NCI-H82 (cell line): ENCODE measurements around the gene COL8A1.

Experiments
- DNase-seq: peaks from one replicate; lab custom pipeline; 2025; lab: John Stamatoyannopoulos, UW

Gene COL8A1

DNA sequence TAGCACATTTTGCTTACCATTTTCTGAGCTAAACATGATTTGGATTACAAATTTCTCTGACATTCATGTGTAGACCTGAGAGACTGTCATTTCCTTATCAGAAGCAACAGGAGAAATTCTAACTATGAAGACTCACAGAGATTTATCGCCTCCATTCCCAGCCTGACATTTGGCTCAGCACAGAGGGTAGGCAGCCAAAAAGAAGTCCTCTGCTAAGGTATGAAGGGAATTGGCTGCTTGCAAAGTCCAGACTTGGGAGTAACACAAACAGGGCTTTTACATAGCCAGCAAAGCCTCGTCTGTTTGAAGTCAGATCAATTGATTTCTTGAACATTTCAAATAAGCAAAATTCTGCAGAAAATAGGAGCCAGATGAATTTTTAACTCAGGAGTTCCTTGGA is 122.2 kb downstream of the COL8A1 start:
- no peak for DNase-seq

DNA sequence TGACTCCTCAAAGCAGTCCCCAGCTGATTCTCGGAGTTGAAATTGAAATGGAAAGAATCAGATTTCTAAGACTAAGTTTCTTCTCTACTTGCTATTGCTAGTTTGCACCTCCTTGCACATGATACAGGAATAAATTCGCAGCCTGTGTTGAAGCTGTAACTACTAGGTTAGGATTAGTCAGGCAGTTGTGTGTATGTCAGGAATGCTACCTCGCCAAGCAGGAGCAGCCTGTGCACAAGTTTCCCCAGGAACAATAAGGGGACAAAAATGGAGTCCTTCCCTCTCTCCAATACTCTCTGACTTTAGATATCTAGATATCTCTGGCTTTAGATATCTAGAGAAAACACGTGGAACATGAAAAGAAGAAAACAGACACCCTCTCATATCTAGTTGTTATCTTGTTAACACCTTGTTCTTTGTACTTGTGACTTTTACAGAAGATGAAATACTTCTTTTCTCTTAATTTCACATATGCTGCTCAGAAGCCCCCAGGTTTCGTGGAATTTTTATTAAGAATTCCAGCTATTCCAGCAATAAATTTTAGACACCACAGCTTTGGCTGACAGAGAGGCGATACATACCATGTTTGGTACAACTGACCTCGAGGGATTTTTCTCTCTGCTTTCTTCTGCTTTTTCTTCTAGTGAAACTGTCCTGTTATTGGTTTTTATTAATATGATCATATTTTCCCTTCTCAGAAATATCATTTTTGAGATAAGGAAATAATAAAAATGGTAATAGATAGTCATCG is 123.2 kb downstream of the COL8A1 start:
- DNase-seq: no peak

DNA sequence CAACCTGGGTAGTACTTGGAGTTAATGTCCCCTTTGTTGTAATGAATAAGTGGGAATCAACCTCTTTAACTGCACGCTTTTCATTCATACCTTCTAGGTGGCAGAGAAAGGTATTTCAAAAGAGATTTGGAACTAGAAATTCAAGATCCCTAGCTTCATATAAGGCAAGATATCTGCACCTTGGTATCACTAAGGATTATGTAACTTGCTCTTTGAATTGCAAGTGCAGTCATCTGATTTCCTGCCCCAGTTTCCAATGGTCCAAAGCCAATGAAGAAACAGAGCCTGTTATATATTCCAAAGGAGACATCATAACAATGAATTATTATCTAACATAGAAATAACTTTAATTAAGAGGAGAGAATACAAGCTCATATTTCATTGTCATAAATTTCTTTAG is 124.5 kb downstream of the COL8A1 start:
- no peak for DNase-seq

DNA sequence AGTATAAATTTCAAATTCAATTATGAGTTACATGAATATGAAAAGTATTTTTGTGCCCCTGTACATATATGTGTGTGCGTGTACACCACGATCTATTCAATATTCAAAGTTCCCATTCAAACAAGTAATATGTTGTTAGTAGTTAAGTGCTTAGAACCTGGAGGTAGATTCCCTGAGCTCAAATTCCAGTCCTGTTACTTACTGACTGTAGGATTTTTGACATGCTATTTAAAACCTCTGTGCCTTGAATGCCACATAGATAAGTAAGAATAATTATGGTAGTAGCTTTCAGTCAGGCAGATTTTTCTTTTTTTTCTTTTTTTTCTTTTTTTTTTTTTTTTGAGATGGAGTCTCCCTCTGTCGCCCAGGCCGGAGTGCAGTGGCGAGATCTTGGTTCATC is 126.0 kb downstream of the COL8A1 start:
- DNase-seq: no peak

DNA sequence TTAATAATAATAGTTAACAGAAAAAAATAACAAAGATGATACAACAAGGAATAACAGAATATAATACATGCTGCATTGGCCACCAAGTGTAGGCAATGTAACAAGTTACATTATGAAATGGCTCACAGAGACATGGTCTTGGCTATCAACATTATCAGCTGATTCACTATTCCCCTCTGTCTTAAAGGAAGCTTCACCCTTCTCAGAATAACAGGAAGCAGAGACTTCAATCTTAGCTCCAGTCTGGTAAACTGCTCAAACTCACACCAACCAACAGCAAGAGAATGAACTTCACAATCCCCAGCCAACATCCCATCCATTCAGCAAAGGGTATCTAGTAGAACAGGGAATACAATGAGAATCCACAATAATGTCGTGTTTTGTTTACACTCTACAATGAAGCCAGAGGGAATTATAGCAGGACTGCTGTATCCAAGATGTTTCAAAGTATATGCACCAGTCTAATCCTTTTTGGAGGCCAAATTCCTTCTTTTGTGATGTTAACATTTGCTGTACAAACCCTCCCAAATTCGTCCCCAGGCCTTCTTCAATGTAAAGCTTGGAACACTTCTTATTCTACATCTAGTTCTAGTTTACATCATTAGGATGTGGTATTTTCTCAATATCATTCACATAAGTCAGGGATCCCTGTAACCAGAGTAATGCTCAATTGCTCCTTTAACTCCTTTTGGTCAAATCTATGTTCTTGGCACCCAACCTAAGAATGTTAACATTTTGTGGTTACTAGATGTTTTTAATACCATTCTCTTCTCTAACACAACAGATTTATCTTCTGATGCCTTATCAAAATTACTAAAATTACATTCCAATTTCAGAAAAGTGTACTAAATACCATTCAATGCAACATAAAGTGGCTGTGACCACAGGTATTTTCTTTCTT is 126.9 kb downstream of the COL8A1 start:
- DNase-seq: no peak

DNA sequence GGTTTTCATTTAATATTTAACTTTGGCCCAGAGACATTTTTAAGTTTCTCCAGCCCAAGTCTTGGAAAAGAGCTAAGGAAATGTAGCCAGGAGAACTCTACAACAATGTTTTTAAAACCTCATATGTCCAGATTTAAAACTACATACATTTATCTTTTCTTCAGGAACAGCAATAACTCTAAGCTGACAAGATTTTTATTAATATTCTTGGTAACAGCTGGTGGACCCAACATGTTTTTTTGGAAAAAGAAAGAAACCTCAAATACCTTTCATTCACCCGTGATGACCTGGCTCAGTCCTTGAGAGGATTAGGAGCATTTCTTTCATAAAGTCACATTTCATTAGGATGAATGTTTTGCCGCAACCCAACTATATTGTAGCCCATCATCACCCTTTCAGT is 128.9 kb downstream of the COL8A1 start:
- no peak for DNase-seq

DNA sequence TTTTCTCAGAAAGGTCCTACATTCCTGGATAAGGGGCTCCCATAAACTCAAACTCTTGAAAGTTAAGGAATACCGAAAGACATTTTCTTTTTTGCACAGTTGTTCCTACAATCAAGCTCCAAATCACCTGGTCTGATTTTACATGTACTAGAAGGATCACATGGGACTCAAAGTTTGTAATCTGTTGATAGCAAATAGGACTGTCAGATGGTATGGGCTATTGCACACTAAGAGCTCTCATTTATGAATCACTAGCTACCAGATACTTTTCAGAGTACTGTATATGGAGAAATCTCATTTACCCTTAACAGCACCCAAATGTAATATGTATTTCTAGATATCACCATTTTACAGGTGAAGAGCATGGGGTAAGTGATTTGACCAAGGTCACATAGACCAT is 129.7 kb downstream of the COL8A1 start:
- no peak for DNase-seq

DNA sequence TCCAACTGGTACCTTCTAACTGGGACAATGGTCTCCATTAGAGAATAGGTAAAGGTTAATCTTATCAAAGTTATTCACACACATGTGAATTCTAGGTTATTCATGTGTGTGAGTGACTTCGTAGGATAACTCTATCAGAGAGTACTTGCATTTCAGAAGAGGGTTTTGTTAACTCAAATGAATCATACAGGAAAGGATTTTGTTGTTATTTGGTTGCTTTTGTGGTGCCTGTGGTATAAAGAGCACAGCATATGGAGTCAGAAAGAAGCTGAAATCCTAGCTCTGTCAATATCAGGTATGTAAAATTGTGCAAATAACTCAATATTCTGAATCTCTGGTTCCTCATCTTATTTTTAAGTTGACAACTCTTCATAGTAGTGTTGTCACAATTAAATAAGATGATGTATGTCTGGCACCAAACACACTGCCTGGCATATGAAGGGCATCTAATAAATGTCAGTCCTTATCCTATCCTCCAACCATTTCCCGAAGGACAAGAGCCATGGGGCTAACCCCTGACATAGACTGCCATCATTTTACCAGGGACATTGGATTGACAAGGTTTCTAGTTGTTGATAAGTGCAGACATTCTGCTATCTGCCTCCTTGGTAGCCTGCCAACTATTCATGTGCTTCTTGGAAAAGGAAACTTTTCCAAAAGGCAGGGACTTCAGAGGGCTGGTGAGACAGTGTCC is 130.6 kb downstream of the COL8A1 start:
- DNase-seq: no peak

DNA sequence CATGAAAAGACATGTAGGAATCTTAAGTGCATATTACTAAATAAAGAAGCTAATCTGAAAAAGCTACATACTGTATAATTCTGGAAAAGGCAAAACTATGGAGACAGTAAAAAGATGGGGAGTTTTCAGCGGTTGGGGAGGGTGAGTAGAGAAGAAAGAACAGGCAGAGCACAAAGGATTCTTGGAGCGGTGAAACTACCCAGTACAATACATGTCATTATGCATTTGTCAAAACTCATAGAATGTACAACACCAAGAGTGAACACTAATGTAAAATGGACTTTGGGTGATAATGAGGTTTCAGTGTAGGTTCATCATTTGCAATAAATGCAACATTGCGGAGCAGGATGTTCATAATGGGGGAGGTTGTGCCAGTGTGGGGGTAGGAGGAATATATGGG is 133.8 kb downstream of the COL8A1 start:
- no peak for DNase-seq

DNA sequence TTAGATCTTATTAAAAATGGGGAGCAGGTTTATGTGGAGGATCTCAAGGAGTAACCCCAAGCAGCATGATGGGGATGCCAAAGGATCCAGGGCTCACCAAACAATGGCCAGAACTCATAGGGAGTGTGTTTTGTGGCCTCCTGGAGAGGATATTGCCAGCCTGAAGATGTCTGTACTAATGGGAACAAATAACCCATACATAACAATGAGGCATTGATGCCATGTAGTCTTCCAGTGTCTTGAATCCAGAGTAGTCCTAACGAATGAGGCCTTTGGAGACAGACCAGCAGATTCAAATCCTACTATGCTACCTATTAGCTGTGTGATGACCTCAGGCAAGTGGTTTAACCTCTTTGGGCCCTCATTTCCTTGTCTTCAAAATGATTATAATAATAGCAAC is 134.3 kb downstream of the COL8A1 start:
- no peak for DNase-seq

DNA sequence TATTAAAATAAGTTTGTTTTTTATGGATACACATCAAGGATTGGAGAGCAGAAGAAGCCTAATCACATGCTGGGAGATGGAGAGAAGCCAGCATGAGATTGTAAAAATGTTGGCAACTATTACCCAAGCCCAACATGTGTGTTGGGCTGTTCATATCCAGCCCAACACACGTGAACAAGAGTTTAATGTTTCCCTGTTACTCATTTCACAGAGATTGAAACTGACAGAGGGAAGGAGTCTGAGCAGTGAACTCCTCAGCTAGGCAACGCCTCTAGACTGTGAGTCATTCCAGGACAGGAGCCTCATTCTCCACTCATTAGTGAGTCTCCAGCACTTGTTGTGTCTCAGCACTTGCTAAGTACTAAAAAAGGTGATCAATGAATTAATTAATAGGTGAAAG is 136.1 kb downstream of the COL8A1 start:
- DNase-seq: no peak

DNA sequence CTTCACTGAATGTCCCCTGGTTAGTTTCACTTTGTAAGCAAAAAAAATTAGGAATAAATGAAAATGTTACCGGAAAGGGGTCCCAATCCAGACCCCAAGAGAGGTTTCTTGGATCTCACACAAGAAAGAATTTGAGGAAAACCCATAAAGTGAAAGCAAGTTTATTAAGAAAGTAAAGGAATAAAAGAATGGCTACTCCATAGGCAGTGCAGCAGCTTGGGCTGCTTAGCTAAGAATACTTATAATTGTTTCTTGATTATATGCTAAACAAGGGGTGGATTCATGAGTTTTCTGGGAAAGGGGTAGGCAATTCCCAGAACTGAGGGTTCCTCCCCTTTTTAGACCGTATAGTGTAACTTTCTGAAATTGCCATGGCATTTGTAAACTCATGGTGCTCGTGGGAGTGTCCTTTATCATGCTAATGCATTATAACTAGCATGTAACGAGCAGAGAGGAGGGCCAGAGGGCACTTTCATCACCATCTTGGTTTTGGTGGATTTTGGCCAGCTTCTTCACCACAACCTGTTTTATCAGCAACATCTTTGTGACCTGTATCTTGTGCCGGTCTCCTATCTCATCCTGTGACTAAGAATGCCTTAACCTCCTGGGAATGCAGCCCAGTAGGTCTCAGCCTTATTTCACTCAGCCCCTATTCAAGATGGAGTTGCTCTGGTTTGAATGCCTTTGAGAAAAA is 138.3 kb downstream of the COL8A1 start:
- DNase-seq: no peak

DNA sequence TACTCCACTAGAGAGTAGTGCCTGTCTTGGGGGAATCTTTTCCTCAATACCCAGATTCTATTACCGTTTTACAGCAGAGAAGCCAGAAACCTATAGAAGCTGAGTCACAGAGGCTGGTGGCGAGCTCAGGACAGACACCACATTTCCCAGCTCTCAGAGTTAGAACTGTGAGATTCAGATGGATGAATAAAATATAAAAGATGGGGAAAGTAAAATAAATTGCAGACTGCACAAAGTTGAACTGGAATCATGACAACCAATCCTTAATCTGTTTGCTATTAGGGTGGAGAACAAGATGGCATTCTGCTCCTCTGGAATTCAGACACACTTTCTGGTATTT is 138.8 kb downstream of the COL8A1 start:
- DNase-seq: no peak

DNA sequence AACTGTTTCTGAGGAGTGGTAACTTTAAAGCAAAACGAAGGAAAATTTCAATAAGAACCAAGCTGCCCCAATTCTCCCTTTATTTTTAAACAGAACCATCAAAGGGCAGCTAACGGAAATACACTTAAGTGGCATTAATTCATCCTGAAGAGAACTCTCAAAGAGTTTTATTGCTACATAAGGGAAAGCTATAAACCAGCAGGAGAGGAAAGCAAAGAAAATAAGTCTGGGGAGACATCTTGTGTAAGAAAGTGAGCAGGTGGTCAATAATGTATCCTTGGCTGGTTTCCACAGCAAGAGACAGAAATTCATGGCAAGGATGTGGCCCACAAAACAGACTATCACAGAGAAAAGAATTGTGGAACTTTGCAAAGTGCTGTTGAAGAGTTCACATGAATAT is 139.3 kb downstream of the COL8A1 start:
- DNase-seq: no peak

DNA sequence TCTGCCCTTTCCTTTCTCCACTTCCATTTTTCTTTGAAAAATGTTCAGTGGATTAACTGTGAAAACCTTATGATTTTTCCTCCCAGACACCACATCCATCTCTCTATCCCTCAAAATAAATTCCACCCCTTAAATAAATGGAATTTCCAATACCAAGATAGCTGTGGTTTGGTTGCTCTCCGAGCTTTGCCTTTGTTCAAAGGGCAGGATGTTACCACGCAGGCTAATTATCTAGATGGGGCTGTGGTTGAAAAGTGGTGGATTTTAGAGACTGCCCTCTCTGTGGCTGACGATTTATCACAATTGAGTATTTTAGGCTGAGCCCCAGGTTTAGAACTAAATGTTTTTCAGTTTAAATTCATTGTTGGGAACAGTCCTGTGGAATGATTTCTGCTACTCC is 142.4 kb downstream of the COL8A1 start:
- DNase-seq: no peak

DNA sequence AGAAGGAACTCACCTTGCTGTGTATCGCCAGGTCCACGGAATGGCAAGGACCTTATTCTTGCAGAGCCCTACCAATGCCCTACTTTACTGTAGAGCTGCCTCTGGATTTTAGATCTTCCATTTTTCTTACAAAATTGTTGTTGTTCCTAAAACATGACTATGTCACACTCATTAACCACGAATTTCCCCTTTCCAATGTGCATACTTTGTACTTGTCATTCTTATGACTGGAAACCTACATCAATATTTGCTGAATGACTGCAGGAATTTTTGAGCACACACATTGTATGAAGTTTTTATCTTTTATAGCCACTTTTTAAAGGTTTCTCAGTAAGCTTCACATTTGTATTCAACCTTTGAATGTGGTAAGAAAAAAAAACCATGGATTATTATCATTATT is 143.4 kb downstream of the COL8A1 start:
- no peak for DNase-seq

DNA sequence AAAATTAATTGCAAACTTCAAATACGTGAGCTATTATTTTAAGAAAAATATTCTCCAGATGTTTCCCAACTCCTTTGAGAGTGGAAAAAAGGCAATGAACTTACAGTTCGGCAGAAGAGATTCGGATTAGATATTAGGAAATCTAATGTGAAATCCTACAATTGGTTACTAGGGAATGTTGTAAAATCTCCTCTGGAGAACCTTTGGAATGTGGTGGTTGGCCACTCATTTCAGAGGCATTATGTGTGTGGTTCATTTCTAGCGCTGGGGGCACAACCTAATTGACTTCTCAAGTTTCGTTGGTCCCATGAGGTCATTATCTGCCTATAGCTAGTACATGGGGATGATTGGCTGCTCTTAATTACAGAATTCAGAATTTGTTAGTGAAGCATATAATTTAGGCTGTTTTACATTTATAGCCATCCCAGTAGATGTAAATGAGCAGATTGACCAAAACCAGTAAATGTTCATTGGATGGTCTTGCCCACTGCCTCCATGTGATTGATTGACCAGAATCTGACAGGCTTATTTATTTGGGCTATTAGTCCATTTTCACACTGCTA is 144.7 kb downstream of the COL8A1 start:
- peak; percentile 11 for DNase-seq

DNA sequence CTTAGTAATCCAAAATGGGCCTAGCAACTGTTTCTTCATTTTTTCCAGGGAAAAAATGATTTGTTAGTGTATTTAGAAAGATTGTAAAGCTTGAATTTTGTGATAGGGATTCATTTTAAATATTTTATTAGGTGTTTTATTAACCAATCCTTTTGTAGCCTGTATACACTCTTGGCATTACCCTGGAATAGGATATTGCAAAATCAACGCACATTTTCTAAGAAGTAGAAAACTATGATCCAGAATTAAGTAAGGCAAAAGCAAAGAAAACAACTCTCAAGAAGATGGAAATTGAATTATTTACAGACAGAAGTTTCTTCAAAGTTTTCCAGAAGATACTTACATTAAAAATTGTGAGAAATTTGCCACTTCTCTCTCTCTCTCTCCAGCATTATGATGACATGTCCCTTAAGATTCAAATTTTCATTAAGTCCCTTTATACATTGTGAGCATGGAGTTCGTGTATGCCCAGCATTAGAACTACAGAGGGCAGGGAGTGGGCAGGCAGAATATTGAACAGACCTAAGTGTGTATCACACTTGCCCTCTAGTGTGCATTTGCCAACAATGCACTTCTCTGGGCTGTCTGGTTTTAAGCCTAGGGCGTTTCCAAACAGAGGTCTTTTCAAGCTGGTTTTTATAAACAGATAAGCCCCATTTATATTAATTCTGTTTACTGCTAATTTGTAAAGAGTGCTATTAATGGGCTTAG is 150.8 kb downstream of the COL8A1 start:
- peak; percentile 84 for DNase-seq

DNA sequence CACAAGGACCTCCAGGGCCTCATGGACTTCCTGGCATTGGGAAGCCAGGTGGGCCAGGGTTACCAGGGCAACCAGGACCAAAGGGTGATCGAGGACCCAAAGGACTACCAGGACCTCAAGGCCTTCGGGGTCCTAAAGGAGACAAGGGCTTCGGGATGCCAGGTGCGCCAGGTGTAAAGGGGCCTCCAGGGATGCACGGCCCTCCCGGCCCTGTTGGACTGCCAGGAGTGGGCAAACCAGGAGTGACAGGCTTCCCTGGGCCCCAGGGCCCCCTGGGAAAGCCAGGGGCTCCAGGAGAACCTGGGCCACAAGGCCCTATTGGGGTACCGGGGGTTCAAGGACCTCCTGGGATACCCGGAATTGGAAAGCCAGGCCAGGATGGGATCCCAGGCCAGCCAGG is 156.1 kb downstream of the COL8A1 start:
- no peak for DNase-seq

DNA sequence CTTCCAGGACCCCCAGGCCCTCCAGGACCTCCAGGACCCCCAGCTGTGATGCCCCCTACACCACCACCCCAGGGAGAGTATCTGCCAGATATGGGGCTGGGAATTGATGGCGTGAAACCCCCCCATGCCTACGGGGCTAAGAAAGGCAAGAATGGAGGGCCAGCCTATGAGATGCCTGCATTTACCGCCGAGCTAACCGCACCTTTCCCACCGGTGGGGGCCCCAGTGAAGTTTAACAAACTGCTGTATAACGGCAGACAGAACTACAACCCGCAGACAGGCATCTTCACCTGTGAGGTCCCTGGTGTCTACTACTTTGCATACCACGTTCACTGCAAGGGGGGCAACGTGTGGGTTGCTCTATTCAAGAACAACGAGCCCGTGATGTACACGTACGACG is 157.2 kb downstream of the COL8A1 start:
- no peak for DNase-seq

DNA sequence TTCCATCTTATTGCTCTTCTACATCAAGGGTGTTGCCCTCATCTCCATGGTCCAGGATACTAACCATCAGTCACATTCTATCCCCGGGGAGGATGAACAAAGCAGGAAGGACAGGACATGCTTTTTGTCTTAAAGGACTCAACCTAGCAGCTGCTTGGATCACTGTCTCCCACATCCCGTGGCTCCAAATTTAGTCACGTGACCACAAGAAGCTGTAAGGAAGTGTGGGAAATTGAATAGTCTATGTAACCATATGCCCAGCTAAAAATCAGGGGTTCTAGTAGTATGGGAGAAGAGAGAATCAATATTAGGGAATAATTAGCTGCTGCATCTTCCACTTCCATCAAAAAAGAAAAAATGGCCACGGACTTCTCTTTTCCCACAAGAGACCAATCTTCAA is 161.0 kb downstream of the COL8A1 start:
- no peak for DNase-seq
